B cell (primary cell): ENCODE measurements around the gene GNPDA2. TPM values are rescaled to one million over a fixed set of nuclear protein-coding genes. Genes with fewer than 3 reads are reported as not detected.
A peak's percentile ranks its signal among the peaks of the same experiment; 100 is the strongest.

Source experiments
- ATAC-seq: fragments of 200-7000 bp; cut with Tn5 transposase; one replicate; pipeline ENCODE4 v1.10.0; 2021; ENCODE audit warnings: low read depth, mild to moderate bottlenecking, moderate number of reproducible peaks, moderate library complexity
- CTCF ChIA-PET: fragments of 350-600 bp; sonication (Branson Sonifier 250); formaldehyde crosslinking; loops from one replicate; lab custom pipeline; 2021; ENCODE audit warnings: antibody characterized with exemption, inconsistent platforms; lab: Charles Lee
- POLR2A ChIA-PET: fragments of 350-600 bp; sonication (Branson Sonifier 250); formaldehyde crosslinking; loops from one replicate; lab custom pipeline; 2021; ENCODE audit warnings: antibody characterized with exemption; lab: Charles Lee
- DNase-seq: peaks from one replicate; pipeline ENCODE4 v3.0.0; 2013
- H2AFZ ChIP-seq: 2 replicates; pipeline ENCODE4 v1.6.1; 2012; ENCODE audit warnings: mild to moderate bottlenecking, low read depth, low read length; ENCODE audit not compliant: insufficient read depth, poor library complexity, severe bottlenecking
- H3K27ac ChIP-seq, 2 donors: 1 replicate in 1 of 2; 2 replicates in 1 of 2; pipeline ENCODE4 v1.5.1; 2012 to 2013; ENCODE audit warnings: low read length in 2 of 2, mild to moderate bottlenecking in 2 of 2, moderate library complexity in 1 of 2
- H3K27me3 ChIP-seq, 4 experiments: fragments of 200-600 bp in 1 of 4; sonication (generic) in 1 of 4; replicated peaks in 1 of 4; 1 replicate in 2 of 4; 2 replicates in 2 of 4; pipeline versions ENCODE4 v1.6.1 to v1.7.0; 2013 to 2016; ENCODE audit warnings: low read length in 3 of 4, mild to moderate bottlenecking in 2 of 4, mixed read lengths in 1 of 4, moderate library complexity in 1 of 4; ENCODE audit not compliant: insufficient read depth in 4 of 4, control insufficient read depth in 3 of 4; ENCODE audit errors: control extremely low read depth in 1 of 4
- H3K36me3 ChIP-seq, 2 experiments: replicated peaks in 1 of 2; 1 replicate in 1 of 2; 2 replicates in 1 of 2; pipeline versions ENCODE4 v1.6.1 to v1.7.1; 2013; ENCODE audit warnings: low read length in 1 of 2; ENCODE audit not compliant: insufficient read depth in 2 of 2, control insufficient read depth in 1 of 2; ENCODE audit errors: control extremely low read depth in 1 of 2, extremely low read depth in 1 of 2
- H3K4me1 ChIP-seq, 2 donors: fragments of 200-600 bp in 1 of 2; sonication (generic) in 1 of 2; 1 replicate in 1 of 2; 2 replicates in 1 of 2; pipeline versions ENCODE4 v1.5.1 to v1.6.1; 2013 to 2017; ENCODE audit warnings: low read length in 2 of 2; ENCODE audit not compliant: control insufficient read depth in 2 of 2, insufficient read depth in 2 of 2
- H3K4me2 ChIP-seq: replicated peaks from 2 replicates; pipeline ENCODE3; 2012; ENCODE audit warnings: mild to moderate bottlenecking, low read depth, low read length; ENCODE audit not compliant: poor library complexity, severe bottlenecking
- H3K4me3 ChIP-seq, 5 experiments: fragments of 200-600 bp in 1 of 5; sonication (generic) in 1 of 5; 1 replicate in 3 of 5; 2 replicates in 2 of 5; pipeline versions ENCODE4 v1.5.1 to v1.7.0; 2011 to 2016; ENCODE audit warnings: low read length in 4 of 5, mild to moderate bottlenecking in 4 of 5, low read depth in 2 of 5, control low read depth in 1 of 5, moderate library complexity in 1 of 5; ENCODE audit not compliant: insufficient read depth in 1 of 5; ENCODE audit errors: control extremely low read depth in 1 of 5, extremely low read depth in 1 of 5
- H3K79me2 ChIP-seq: fragments of 200-600 bp; sonication (generic); one replicate; pipeline ENCODE4 v1.6.0; 2016; ENCODE audit warnings: low read length; ENCODE audit not compliant: control insufficient read depth, insufficient read depth
- H3K9ac ChIP-seq: fragments of 200-600 bp; sonication (generic); 2 replicates; pipeline ENCODE4 v1.6.1; 2017; ENCODE audit warnings: mild to moderate bottlenecking, low read length, moderate library complexity
- H3K9me3 ChIP-seq, 3 donors: one replicate each; pipeline versions ENCODE4 v1.6.1 to v1.7.1; 2013; ENCODE audit warnings: low read length in 2 of 3; ENCODE audit not compliant: control insufficient read depth in 2 of 3, insufficient read depth in 1 of 3; ENCODE audit errors: control extremely low read depth in 1 of 3
- H4K20me1 ChIP-seq: 2 replicates; pipeline ENCODE4 v1.6.0; 2012; ENCODE audit warnings: mild to moderate bottlenecking, low read length; ENCODE audit not compliant: insufficient read depth, control insufficient read depth, poor library complexity, severe bottlenecking
- H3K27ac Mint-ChIP-seq: one replicate; pipeline ENCODE4 v1.8.0; 2021; ENCODE audit warnings: mixed read lengths
- H3K27me3 Mint-ChIP-seq: one replicate; pipeline ENCODE4 v1.8.0; 2021; ENCODE audit warnings: mixed read lengths
- H3K4me1 Mint-ChIP-seq: one replicate; pipeline ENCODE4 v1.8.0; 2021; ENCODE audit warnings: mixed read lengths
- H3K4me3 Mint-ChIP-seq: one replicate; pipeline ENCODE4 v1.8.0; 2021; ENCODE audit warnings: mixed read lengths
- H3K9me3 Mint-ChIP-seq: one replicate; pipeline ENCODE4 v1.8.0; 2022; ENCODE audit warnings: mixed read lengths; ENCODE audit not compliant: insufficient read depth
- EZH2 ChIP-seq: IDR thresholded peaks from 2 replicates; pipeline ENCODE4 v1.6.1; 2012; ENCODE audit warnings: borderline replicate concordance, low read depth, mild to moderate bottlenecking, moderate library complexity, low read length; ENCODE audit not compliant: insufficient read depth, poor library complexity, severe bottlenecking
- WGBS: methylation state at CpG from one replicate; pipeline ENCODE4 v1.1.5; 2013; ENCODE audit warnings: missing lambda C conversion rate; ENCODE audit not compliant: insufficient coverage; 5-methylcytosine and 5-hydroxymethylcytosine counted together
- intact Hi-C: fragments of 100-400 bp; cut with micrococcal nuclease; formaldehyde crosslinking; loops from one replicate; pipeline ENCODE4 v1.10.0; 2022
- polyA plus RNA-seq: library from polyadenylated mRNA; depleted of rRNA; stranded (reverse); fragments of >200 nt; gene quantifications from 2 replicates; pipeline ENCODE4 v1.2.3, GENCODE V29; 2012
- total RNA-seq, 2 donors: library from RNA; stranded (reverse); fragments of 120-200 nt in 1 of 2; gene quantifications; 1 replicate in 1 of 2; 2 replicates in 1 of 2; pipeline versions ENCODE4 v1.2.3 to v1.2.4, GENCODE V29; 2013 to 2022
- TF ChIP-seq, protein P1 (sequence below): fragments of 200-600 bp; IDR thresholded peaks from one replicate; pipeline ENCODE4 v1.8.0; 2022; ENCODE audit warnings: antibody characterized with exemption, mild to moderate bottlenecking

GNPDA2 gene
- total and polyA plus RNA-seq, 2 donors (not counting 1 experiment from before 2014, with no cell fraction given), result 8.1 to 15.5 TPM

DNA sequence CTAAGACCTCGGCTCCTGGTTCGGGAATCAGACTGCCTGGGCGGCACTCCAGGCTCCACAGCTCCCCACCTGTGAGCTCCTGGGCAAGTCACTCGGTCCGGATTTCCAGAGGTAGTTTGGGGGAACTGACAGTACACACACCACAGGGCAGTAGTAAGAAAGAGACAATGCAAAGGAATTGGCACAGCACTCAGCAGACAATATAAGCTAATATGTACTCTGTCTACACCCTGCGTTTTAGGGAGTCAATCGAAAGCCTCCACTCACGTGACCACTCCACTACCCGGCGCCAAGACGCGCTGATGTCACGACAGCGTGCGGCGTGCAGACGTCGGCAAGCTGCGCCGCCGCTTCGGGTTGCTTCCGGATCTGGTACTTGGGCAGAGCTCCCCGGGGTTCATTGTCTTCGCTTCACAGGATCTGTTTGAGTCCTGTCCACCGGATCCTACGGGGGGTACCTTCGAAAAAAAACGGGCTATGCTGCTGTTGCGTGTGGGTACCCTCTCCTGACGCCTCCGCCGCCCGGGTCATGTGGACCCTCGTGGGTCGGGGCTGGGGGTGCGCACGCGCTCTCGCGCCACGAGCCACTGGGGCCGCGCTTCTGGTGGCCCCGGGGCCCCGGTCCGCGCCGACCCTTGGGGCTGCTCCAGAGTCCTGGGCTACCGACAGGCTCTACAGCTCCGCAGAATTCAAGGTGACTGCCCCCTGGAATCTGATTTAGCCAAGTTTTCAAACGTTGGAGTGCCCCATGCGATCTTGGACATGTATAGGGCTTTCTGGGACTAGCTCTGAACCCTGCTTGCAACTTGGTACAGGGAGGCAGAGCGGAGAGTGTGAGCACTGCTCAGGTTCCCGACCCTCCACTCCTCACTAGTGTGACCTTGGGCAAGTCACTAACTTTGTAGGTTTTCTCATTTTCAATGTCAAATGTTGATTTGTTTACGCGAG is 48.0 kb downstream of the GNPDA2 start, which contains the start of gene GUF1:
Gene GUF1, plus strand, starts transcription at position 327 of the 948 bp plus-strand sequence. Its CDS starts 203 bp downstream, at position 530.
- peaks cover 0 to 13% of the 10 kb centered on the region in 2 experiments for H3K36me3 ChIP-seq
- H3K4me3 Mint-ChIP-seq, result peak within 1 kb of the TSS; percentile 97
- H2AFZ ChIP-seq, result peak within 1 kb of the TSS; percentile 93
- H3K9me3 Mint-ChIP-seq, result no peaks in the 10 kb centered on the region
- H3K27me3 Mint-ChIP-seq, result no peaks in the 10 kb centered on the region
- CTCF ChIA-PET, result interaction anchor here (1.0 to 1.5 kb wide), 4 partner anchors 17 to 82 kb away, joined by 3 to 6 read pairs (median 4); partner anchors contain the start of gene GNPDA2
- peak within 1 kb of the TSS; percentile 87 to 99 (median 94) for H3K4me3 ChIP-seq
- peak within 1 kb of the TSS; percentile 92 for H3K9ac ChIP-seq
- peak; percentile 95 for DNase-seq
- H3K9me3 ChIP-seq, result no peaks in the 10 kb centered on the region
- POLR2A ChIA-PET, result interaction anchor here (1.0 to 2.3 kb wide), 3 partner anchors 15 to 47 kb away, joined by 3 to 11 read pairs (median 4); partner anchors contain the start of gene GNPDA2
- H4K20me1 ChIP-seq, result no peaks in the 10 kb centered on the region
- peak; percentile 88 for ATAC-seq
- peaks cover 31% of the 10 kb centered on the region for H3K79me2 ChIP-seq
- intact Hi-C loops, result loop anchor here (1.0 kb wide), 1 partner anchor 48 kb away; the partner anchor contains the start of gene GNPDA2
- H3K27ac Mint-ChIP-seq, result peak within 1 kb of the TSS; percentile 98
- peak within 1 kb of the TSS; percentile 92 to 96 for H3K27ac ChIP-seq
- H3K4me1 Mint-ChIP-seq, result peaks cover 30% of the 10 kb centered on the region
- no peaks in the 10 kb centered on the region for H3K27me3 ChIP-seq
- H3K4me2 ChIP-seq, result peak within 1 kb of the TSS; percentile 92
- TF ChIP-seq, protein P1, sequence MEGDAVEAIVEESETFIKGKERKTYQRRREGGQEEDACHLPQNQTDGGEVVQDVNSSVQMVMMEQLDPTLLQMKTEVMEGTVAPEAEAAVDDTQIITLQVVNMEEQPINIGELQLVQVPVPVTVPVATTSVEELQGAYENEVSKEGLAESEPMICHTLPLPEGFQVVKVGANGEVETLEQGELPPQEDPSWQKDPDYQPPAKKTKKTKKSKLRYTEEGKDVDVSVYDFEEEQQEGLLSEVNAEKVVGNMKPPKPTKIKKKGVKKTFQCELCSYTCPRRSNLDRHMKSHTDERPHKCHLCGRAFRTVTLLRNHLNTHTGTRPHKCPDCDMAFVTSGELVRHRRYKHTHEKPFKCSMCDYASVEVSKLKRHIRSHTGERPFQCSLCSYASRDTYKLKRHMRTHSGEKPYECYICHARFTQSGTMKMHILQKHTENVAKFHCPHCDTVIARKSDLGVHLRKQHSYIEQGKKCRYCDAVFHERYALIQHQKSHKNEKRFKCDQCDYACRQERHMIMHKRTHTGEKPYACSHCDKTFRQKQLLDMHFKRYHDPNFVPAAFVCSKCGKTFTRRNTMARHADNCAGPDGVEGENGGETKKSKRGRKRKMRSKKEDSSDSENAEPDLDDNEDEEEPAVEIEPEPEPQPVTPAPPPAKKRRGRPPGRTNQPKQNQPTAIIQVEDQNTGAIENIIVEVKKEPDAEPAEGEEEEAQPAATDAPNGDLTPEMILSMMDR, result no peak
- no peak for TF ChIP-seq EZH2
- under 1% methylated on average over 54 of the region's 57 CpGs for WGBS
- H3K4me1 ChIP-seq, result peaks cover 15% of the 10 kb centered on the region in 2 donors
